SK-N-SH (cell line): Measurements from ENCODE around the gene SHD.

Experiments used
- CTCF ChIP-seq: fragments of 200-600 bp; sonication (generic); IDR thresholded peaks from 2 replicates; pipeline ENCODE4 v1.6.1; 2017; ENCODE audit warnings: antibody characterized with exemption, mild to moderate bottlenecking, moderate library complexity
- EP300 ChIP-seq, 2 experiments: IDR thresholded peaks; 2 replicates each; pipeline versions ENCODE4 v1.4.0 to v1.6.1; 2012; ENCODE audit warnings: borderline replicate concordance in 1 of 2, low read depth in 1 of 2, low read length in 1 of 2
- POLR2AphosphoS5 ChIP-seq: IDR thresholded peaks from 2 replicates; pipeline ENCODE4 v1.6.1; 2012; ENCODE audit warnings: low read depth, low read length
- REST ChIP-seq: IDR thresholded peaks from 2 replicates; pipeline ENCODE4 v1.6.1; 2012; ENCODE audit warnings: mild to moderate bottlenecking, low read depth, low read length, moderate library complexity

GRCh38 chr19:4323692-4324091 is 44.6 kb downstream of the SHD start:
- no peak for TF ChIP-seq CTCF
- TF ChIP-seq EP300 (IDR thresholded peaks at IDR 0.05; ENCODE audit: borderline replicate concordance in 1 of 2, low read depth in 1 of 2, low read length in 1 of 2), result no peak
- no peak for TF ChIP-seq REST
- no peak for TF ChIP-seq POLR2AphosphoS5
